ENCODE data around the gene SAPCD1.
A peak's percentile ranks its signal among the peaks of the same experiment; 100 is the strongest.
"Not testable (repeated sequence)": the region's sequence is repeated elsewhere in the genome, so short reads cannot be mapped to it uniquely, and the experiment has no call there.

Gene SAPCD1

GRCh38 chr6:31792761-31793171 lies 30.3 kb downstream of the SAPCD1 start:
- in situ Hi-C loops (cut with HindIII; ENCODE audit: low pct_ligation_motif_present, low sequenced_read_pairs), result no loop called here
- no peak for TF ChIP-seq CTCF (IDR thresholded peaks at IDR 0.05; ENCODE audit: low read depth, low read length, missing control alignments)
- peak; percentile 55 for DNase-seq
- peak overlapping the region; percentile 15 for H3K4me3 ChIP-seq (ENCODE audit: low read depth, low read length)
- H3K36me3 ChIP-seq (replicated peaks), result peaks cover 25% of the 10 kb centered on the region
- peak overlapping the region; percentile 23 for H3K27ac ChIP-seq
- H3K27me3 ChIP-seq (replicated peaks), result no peaks in the 10 kb centered on the region

DNA sequence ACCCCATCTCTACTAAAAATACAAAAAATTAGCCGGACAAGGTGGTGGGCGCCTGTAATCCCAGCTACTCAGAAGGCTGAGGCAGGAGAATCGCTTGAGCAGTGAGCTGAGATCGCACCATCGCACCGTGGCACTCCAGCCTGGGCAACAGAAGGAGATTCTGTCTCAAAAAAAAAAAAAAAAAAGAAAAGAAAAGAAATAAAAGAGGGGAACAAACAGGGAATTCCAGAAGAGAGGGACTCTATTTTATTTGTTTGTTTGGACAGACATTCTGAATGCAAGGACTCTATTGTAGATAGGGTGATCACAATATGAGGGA lies 31.4 kb downstream of the SAPCD1 start:
- H3K27ac ChIP-seq, result peak overlapping the region; percentile 96
- peak overlapping the region; percentile 90 for H3K4me3 ChIP-seq (ENCODE audit: low read depth, low read length)
- DNase-seq; H3K27me3 ChIP-seq (replicated peaks); in situ Hi-C loops (cut with HindIII; ENCODE audit: low pct_ligation_motif_present, low sequenced_read_pairs): not testable (repeated sequence)
- peaks cover 25% of the 10 kb centered on the region for H3K36me3 ChIP-seq (replicated peaks)

DNA sequence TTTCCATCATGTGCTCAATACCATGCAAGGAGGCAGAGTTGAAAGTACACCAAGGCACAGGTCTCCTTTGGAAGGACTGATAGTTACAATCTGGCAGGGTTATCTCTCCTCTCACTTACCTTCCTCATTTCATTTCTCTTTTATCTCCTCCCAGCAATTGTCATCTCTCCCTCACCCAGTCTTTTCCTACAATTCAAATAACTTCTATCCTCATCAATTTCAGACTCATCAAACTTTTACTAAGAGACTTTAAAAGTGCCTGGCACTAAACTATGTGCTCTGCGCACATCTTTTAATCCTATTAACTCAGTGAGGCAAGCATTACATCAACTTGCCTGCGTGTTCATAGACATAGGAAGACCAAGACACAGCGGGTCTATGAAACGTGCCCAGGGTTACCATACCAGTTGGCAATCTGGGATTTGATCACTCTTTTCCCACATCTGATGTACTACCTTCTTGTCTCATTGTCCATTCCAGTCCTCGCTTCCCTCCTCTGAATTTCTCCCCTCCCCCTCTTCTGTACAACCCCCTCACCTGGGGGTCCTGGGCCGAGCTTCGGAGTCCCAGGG lies 31.9 kb downstream of the SAPCD1 start:
- Histone ChIP-seq H3K36me3 (replicated peaks) (peaks cover 23% of the 10 kb centered on the region), H3K27ac (peak overlapping the region; percentile 96), H3K27me3 (replicated peaks) (no peaks in the 10 kb centered on the region), H3K4me3 (ENCODE audit: low read depth, low read length) (peak overlapping the region; percentile 90)
- in situ Hi-C loops (cut with HindIII; ENCODE audit: low pct_ligation_motif_present, low sequenced_read_pairs), result no loop called here
- DNase-seq, result peak; percentile 19
- TF ChIP-seq CTCF (IDR thresholded peaks at IDR 0.05; ENCODE audit: low read depth, low read length, missing control alignments), result no peak

GRCh38 chr6:31794866-31795615 lies 32.6 kb downstream of the SAPCD1 start:
- Histone ChIP-seq H3K36me3 (replicated peaks) (peaks cover 20% of the 10 kb centered on the region), H3K27ac (peak overlapping the region; percentile 96), H3K27me3 (replicated peaks) (no peaks in the 10 kb centered on the region), H3K4me3 (ENCODE audit: low read depth, low read length) (peak overlapping the region; percentile 90)
- in situ Hi-C loops (cut with HindIII; ENCODE audit: low pct_ligation_motif_present, low sequenced_read_pairs), result no loop called here
- no peak for DNase-seq
- no peak for TF ChIP-seq CTCF (IDR thresholded peaks at IDR 0.05; ENCODE audit: low read depth, low read length, missing control alignments)

- peak; percentile 71 for TF ChIP-seq CTCF (IDR thresholded peaks at IDR 0.05; ENCODE audit: low read depth, low read length, missing control alignments)
- in situ Hi-C loops (cut with HindIII; ENCODE audit: low pct_ligation_motif_present, low sequenced_read_pairs), result no loop called here
- Histone ChIP-seq H3K27ac (peak within 1 kb of the TSS; percentile 96), H3K36me3 (replicated peaks) (peaks cover 15% of the 10 kb centered on the region), H3K4me3 (ENCODE audit: low read depth, low read length) (peak within 1 kb of the TSS; percentile 90), H3K27me3 (replicated peaks) (no peaks in the 10 kb centered on the region)
- peak; percentile 68 for DNase-seq
Measured at GRCh38 chr6:31795616-31796298, 33.3 kb downstream of the SAPCD1 start, which contains the start of gene VARS1. Gene VARS1 (minus strand): TSS chr6:31795752. CDS start chr6:31795217, 535 bp downstream.

- TF ChIP-seq CTCF (IDR thresholded peaks at IDR 0.05; ENCODE audit: low read depth, low read length, missing control alignments), result no peak
- no peak for DNase-seq
- Histone ChIP-seq H3K27ac (no peak overlapping the region), H3K4me3 (ENCODE audit: low read depth, low read length) (no peak overlapping the region), H3K27me3 (replicated peaks) (no peaks in the 10 kb centered on the region), H3K36me3 (replicated peaks) (peaks cover 5% of the 10 kb centered on the region)
- in situ Hi-C loops (cut with HindIII; ENCODE audit: low pct_ligation_motif_present, low sequenced_read_pairs), result no loop called here
Measured at GRCh38 chr6:31796993-31797385, 34.5 kb downstream of the SAPCD1 start.
